Osteoblast (primary cell): ENCODE measurements around the gene C1QTNF9B. TPM values are rescaled to one million over a fixed set of nuclear protein-coding genes. Genes with fewer than 3 reads are reported as not detected.

ENCODE experiments used
- DNase-seq: peaks from one replicate; pipeline ENCODE4 v3.0.0; 2011; ENCODE audit warnings: low spot score, mixed read lengths; ENCODE audit not compliant: insufficient read length; ENCODE audit errors: missing footprints
- H2AFZ ChIP-seq: 2 replicates; pipeline ENCODE4 v1.6.0; 2011; ENCODE audit warnings: mild to moderate bottlenecking, low read length
- H3K27ac ChIP-seq: 2 replicates; pipeline ENCODE4 v1.5.1; 2011; ENCODE audit warnings: mild to moderate bottlenecking, low read depth, low read length, moderate library complexity
- H3K27me3 ChIP-seq: 2 replicates; pipeline ENCODE4 v1.6.0; 2012; ENCODE audit warnings: mild to moderate bottlenecking, control low read depth, inconsistent platforms, low read length, moderate library complexity; ENCODE audit not compliant: insufficient read depth
- H3K36me3 ChIP-seq: 2 replicates; pipeline ENCODE4 v1.5.1; 2011; ENCODE audit warnings: mild to moderate bottlenecking, low read length, control low read depth, moderate library complexity; ENCODE audit not compliant: insufficient read depth
- H3K4me1 ChIP-seq: 2 replicates; pipeline ENCODE4 v1.5.1; 2011; ENCODE audit warnings: mild to moderate bottlenecking, low read length, control low read depth, moderate library complexity; ENCODE audit not compliant: insufficient read depth
- H3K4me2 ChIP-seq: 2 replicates; pipeline ENCODE4 v1.6.0; 2011; ENCODE audit warnings: mild to moderate bottlenecking, low read length; ENCODE audit not compliant: insufficient read depth
- H3K4me3 ChIP-seq: fragments of 200-600 bp; sonication (generic); 3 replicates; pipeline ENCODE4 v1.5.1; 2012; ENCODE audit warnings: mild to moderate bottlenecking, low read length, inconsistent platforms; ENCODE audit not compliant: insufficient read depth
- H3K79me2 ChIP-seq: 2 replicates; pipeline ENCODE4 v1.6.0; 2012; ENCODE audit warnings: mild to moderate bottlenecking, low read length, control low read depth, inconsistent platforms; ENCODE audit not compliant: insufficient read depth
- H3K9me3 ChIP-seq: 2 replicates; pipeline ENCODE4 v1.5.1; 2011; ENCODE audit warnings: low read depth, low read length, control low read depth
- H4K20me1 ChIP-seq: 2 replicates; pipeline ENCODE4 v1.6.0; 2012; ENCODE audit warnings: mild to moderate bottlenecking, low read length, control low read depth; ENCODE audit not compliant: insufficient read depth
- CTCF ChIP-seq: IDR thresholded peaks from 2 replicates; pipeline ENCODE4 v1.5.1; 2011; ENCODE audit warnings: mild to moderate bottlenecking, low read depth, low read length, moderate library complexity; ENCODE audit errors: extremely low read depth
- total RNA-seq: library from RNA; depleted of rRNA; stranded (reverse); fragments of >200 nt; gene quantifications from 2 replicates; pipeline ENCODE4 v1.2.3, GENCODE V29; 2012

The C1QTNF9B gene
- total RNA-seq, 1 donor, result not detected

GRCh38 chr13:23868521-23868920 lies 28.8 kb downstream of the C1QTNF9B start:
- Histone ChIP-seq H3K79me2 (no peaks in the 10 kb centered on the region), H3K9me3 (no peaks in the 10 kb centered on the region), H3K27ac (peak overlapping the region; percentile 74), H3K27me3 (no peaks in the 10 kb centered on the region), H3K4me1 (peaks cover 22% of the 10 kb centered on the region), H2AFZ (no peak overlapping the region), H3K4me2 (peak overlapping the region; percentile 25), H4K20me1 (no peaks in the 10 kb centered on the region), H3K4me3 (no peak overlapping the region), H3K36me3 (no peaks in the 10 kb centered on the region)
- peak; percentile 82 for DNase-seq
- TF ChIP-seq CTCF, result no peak

- Histone ChIP-seq H3K27ac (peak overlapping the region; percentile 43), H4K20me1 (no peaks in the 10 kb centered on the region), H3K4me2 (no peak overlapping the region), H3K4me3 (no peak overlapping the region), H2AFZ (peak overlapping the region; percentile 31), H3K79me2 (no peaks in the 10 kb centered on the region), H3K27me3 (no peaks in the 10 kb centered on the region), H3K36me3 (no peaks in the 10 kb centered on the region), H3K9me3 (no peaks in the 10 kb centered on the region), H3K4me1 (peaks cover 22% of the 10 kb centered on the region)
- DNase-seq, result peak; percentile 56
- TF ChIP-seq CTCF, result no peak
Observed at GRCh38 chr13:23867027-23867491, 30.2 kb downstream of the C1QTNF9B start.

- H3K36me3 ChIP-seq, result peaks cover under 1% of the 10 kb centered on the region
- H3K4me1 ChIP-seq, result peaks cover 22% of the 10 kb centered on the region
- H4K20me1 ChIP-seq, result no peaks in the 10 kb centered on the region
- H3K79me2 ChIP-seq, result no peaks in the 10 kb centered on the region
- peak overlapping the region; percentile 43 for H3K27ac ChIP-seq
- no peak for TF ChIP-seq CTCF
- peak overlapping the region; percentile 31 for H2AFZ ChIP-seq
- H3K4me3 ChIP-seq, result no peak overlapping the region
- DNase-seq, result peak; percentile 10
- H3K4me2 ChIP-seq, result no peak overlapping the region
- H3K9me3 ChIP-seq, result no peaks in the 10 kb centered on the region
- H3K27me3 ChIP-seq, result no peaks in the 10 kb centered on the region
Observed at GRCh38 chr13:23866420-23867026, 30.8 kb downstream of the C1QTNF9B start.

GRCh38 chr13:23865906-23866305 lies 31.4 kb downstream of the C1QTNF9B start:
- H3K4me3 ChIP-seq, result no peak overlapping the region
- no peaks in the 10 kb centered on the region for H3K79me2 ChIP-seq
- H3K36me3 ChIP-seq, result peaks cover 7% of the 10 kb centered on the region
- TF ChIP-seq CTCF, result no peak
- no peak overlapping the region for H3K4me2 ChIP-seq
- no peak for DNase-seq
- H3K27me3 ChIP-seq, result no peaks in the 10 kb centered on the region
- H2AFZ ChIP-seq, result no peak overlapping the region
- no peaks in the 10 kb centered on the region for H4K20me1 ChIP-seq
- H3K9me3 ChIP-seq, result no peaks in the 10 kb centered on the region
- peaks cover 22% of the 10 kb centered on the region for H3K4me1 ChIP-seq
- H3K27ac ChIP-seq, result no peak overlapping the region
